HG02938 (cell line): ENCODE results near the gene GPR27.
A peak's percentile ranks its signal among the peaks of the same experiment; 100 is the strongest.

Experiments
- ATAC-seq: cut with Tn5 transposase; IDR thresholded peaks from one replicate; pipeline ENCODE4 v1.9.1; 2021; ENCODE audit warnings: mild to moderate bottlenecking, moderate library complexity; ENCODE audit not compliant: unreplicated experiment

GPR27 gene, protein sequence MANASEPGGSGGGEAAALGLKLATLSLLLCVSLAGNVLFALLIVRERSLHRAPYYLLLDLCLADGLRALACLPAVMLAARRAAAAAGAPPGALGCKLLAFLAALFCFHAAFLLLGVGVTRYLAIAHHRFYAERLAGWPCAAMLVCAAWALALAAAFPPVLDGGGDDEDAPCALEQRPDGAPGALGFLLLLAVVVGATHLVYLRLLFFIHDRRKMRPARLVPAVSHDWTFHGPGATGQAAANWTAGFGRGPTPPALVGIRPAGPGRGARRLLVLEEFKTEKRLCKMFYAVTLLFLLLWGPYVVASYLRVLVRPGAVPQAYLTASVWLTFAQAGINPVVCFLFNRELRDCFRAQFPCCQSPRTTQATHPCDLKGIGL

GRCh38 chr3:71753701-71754609 is at the start of gene GPR27:
TSS of gene GPR27 (plus strand) at chr3:71753855. CDS start at chr3:71754050, 195 bp downstream.
- no peak for ATAC-seq

DNA sequence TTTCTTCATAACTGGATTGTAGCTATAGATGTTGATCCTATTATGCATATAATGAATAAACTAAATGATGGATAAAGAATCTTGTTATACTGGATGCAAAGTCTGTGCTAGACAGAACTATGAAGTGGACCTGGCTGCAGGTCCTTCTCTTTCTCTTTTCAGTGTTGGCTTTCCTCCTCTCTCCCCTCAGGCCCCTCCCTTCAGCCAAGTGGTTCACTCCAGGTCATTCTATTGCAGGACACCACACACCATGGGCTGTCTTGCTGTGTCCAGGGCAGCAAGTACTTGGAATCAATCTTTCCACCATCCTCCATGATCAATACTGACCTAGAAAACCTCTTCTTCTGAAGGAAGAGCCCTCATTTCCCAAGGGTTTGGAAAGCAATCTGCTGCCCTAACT is 48.7 kb upstream of the GPR27 start:
- ATAC-seq, result no peak

DNA sequence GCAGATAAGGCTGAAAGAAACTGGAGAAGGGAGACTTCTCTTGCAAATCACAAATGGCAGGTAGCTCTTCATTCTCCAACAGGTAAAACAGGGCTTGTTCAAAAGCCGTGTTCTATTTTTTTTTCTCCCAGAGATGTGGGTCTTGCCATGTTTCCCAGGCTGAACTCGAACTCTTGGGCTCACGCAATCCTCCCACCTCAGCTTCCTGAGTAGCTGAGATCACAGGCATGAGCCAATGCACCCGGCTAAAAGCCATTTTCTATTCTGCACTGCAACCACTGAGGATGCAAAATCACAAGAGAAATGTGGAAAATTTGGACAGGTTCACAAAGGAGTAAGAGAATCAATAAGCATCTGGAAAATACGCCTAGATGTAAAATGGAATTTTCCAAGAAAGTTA is 48.0 kb upstream of the GPR27 start:
- no peak for ATAC-seq

- no peak for ATAC-seq
Observed at GRCh38 chr3:71707595-71707994, 46.1 kb upstream of the GPR27 start.

DNA sequence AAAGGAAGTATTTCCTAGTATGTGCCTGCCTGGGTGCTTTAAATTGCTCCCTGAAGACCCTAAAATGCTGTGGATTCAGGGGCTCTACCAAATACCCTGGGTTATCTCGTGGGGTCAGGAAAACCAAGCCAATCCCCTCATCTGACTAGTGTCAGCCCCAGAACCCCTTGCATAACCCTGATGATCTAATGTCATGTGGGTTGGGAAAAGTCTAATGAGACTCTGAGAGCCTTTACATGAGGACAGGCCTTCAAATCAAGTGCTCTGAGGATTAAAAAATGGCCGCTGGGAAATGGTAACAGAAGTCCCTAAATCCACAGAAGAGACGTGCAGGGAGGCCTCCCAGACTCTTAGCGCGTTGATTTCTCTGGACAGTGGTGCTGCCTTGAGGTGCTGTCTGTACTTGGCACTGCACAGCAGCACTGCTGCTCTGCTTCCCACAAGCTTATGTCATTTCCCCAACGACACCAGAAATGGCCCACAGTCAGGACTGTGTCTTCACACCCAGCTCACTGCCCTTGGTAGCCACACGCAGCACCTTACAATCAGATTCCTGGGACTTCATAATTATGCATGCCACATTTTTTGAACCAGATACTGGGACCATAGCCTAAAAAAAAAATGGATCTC is 45.1 kb upstream of the GPR27 start:
- ATAC-seq, result no peak

DNA sequence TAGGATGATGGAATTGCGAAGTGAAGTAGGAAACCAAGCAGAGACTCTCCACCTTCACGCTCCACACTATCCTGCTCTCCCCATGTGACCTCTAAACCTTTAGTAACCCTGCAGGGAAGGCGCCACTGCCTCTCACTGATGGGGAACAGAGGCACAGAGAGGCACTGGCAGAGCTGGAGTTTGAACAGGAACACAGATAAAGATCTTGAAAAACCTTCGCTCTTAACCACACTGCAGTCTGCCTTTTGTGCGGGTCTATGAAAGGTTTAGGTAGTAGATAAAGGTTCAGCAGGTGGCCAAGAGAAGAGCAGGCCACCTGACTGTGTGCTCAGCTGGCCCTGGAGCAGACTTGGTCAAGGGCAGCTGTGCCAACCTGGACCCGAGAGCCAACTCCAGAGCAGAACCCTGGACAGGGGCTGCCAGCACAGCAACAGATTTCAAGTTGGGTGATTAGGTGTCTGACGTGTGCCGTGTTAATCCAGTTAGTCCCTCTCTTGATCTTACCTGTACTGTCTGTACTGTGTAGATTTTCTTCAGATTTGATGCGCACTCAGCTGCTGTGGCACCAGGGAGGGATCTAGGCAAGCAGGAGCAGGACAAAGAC is 43.6 kb upstream of the GPR27 start:
- ATAC-seq, result no peak

- ATAC-seq, result peak; percentile 76
Observed at GRCh38 chr3:71710906-71711494, 42.7 kb upstream of the GPR27 start.

DNA sequence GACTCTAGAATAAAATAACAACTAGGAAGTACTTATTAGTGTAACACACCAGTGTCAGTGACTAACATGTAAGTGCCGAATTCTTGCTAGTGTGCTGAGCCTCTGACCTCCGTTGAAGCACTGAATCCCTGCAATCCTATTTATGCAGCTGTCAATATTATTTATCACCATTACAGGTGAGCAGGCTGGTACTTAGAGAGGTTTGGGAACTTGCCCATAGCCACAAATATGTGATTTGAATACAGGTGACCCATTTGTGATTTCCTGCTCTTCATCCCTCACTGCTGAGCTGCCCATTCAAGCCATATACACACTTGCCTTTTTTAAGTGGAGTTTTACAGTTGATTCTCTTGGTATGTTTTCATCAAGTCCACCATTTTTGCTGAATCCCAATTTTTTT is 40.6 kb upstream of the GPR27 start:
- no peak for ATAC-seq

DNA sequence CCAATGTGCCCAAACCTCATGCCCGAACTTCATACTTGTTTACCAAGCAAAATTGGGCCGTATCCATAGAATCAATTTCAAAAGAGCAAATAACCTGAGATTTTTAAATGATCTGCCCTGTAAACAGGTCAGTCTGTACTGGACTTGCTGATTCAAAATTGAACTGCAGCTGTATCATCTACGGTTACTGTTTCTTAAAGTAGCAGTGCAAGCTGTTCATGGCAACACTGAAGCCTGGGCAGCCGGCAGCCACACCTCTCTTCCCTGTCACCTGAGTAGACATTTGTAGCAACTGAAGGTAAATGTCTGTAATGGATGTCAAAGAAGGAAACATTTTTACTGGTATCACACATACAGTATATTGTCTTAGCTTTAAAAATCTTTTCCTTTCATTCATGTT is 39.1 kb upstream of the GPR27 start:
- ATAC-seq, result no peak

DNA sequence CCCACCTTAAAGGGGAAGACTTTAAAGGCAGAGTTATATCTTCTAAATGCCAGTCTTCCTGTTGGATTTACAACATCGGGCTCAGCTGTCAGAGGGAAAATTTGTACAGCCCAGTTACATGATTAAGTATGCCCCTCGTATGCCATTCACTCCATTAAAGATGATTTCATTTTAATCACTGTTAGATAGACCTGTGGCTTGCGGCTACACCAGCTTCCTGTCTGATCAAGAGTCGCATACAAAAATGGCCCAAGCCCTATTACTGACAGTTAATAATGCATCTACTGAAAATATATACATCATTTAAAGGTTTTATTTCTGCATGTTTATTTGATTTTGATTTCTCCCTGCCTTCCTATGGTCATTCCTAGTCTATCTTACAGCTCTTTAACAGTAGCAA is 35.6 kb upstream of the GPR27 start:
- ATAC-seq, result no peak

DNA sequence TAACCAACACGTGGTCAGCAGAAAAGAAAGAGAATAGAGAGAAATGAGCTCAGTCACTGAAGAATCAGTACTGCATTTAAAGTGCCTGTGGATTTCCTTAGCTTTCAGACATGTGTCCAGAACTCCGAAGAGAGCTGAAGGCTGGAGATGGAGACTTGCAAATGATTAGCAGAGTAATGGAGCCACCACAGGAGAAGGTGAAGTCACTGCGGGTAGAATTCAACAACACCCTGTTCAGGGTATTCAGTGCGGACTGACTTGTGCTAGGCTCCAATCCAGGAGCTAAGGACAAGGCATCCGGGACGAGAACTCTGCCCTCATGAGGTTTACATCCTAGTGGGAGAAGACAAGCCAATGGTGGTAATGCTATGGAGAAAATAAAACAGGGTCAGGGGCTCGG is 32.7 kb upstream of the GPR27 start:
- ATAC-seq, result no peak

GRCh38 chr3:71721651-71722157 is 32.0 kb upstream of the GPR27 start:
- no peak for ATAC-seq

- ATAC-seq, result no peak
Observed at GRCh38 chr3:71722693-71723092, 31.0 kb upstream of the GPR27 start.

DNA sequence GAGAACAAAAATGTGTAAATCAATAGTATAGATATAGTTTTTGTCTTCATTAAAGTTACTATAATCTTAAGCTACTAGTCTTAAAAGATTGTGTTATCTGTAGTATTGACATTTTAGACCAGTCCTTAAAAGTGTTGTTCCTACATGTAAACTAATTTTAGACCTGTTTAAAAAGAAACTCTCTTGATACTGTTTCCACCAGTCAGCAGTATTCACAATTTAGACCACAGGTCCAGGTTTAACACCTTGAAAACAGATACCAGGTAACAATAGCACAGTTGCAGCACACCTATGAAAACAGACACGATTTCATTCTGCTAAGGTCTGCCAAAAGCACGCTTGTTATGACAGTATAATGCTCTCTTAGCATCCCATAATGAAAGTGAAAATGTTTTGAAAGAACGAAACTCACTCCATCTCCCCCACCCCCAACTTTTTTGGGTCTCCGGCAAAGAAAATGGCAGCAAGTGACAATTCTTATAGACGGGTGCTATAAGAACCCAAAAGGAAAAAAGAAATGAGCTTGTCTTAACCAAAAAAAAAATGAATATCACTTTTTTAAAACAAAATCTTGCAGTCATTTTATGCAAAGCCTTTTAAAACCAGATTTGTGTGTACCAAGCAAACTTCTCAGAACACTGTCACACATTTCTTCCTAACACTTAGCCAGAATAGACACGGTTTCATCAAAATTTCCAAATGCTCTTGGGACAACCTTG is 30.0 kb upstream of the GPR27 start:
- peak; percentile 47 for ATAC-seq

DNA sequence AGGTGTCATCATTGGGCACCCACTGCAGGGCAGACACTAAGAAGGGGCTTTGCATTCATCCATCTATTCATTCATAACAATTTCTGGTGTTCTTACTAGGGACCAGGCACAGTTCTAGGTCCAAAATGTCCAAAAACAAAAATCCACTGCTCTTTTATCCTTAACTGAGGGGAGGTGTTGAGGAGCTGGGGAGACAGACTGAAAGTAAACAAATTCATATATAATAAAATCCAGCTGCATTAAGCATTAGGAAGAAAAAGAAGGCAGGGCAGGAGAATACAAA is 29.5 kb upstream of the GPR27 start:
- no peak for ATAC-seq

GRCh38 chr3:71724584-71725270 is 28.9 kb upstream of the GPR27 start:
- peak; percentile 41 for ATAC-seq

DNA sequence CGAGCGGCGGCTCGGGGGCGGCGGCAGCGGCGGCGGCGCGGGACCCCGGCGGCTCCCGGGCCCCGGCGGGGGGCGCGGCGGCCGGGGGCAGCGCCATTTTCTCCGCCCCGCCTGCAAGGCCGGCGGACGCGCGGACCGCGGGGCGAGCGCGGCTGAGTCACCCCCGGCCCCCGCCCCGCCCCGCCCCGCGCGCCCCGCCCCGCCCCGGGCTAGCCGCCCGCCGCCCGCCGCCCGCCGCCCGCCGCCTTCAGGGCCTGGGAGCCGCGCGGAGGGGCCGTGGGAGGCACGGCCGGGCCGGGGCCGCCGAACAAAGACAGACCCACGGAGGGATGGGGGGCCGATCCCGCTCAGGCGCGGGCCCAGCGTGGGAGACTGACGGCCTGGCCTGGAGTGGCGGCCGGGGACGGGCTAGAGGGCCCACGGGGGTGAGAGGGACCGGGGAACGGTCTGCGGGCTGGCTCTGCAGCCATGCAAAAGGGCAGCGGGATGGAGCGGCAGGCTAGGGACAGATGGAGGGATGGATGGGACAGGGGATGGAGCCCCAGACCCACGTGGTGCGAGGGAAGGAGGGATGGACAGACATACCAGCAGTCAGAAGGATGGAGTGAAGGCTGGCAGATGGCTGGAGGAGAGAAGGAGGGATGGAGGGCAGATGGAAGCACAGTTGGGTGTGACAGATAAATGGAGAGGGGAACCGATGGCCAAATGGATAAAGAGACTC is 28.2 kb upstream of the GPR27 start, which contains the start of gene EIF4E3:
Gene EIF4E3 (minus strand): TSS at position 132 of the 721 bp plus-strand sequence. CDS start 35 bp downstream, at position 97.
- ATAC-seq, result peak; percentile 26

- ATAC-seq, result no peak
Observed at GRCh38 chr3:71726146-71726545, 27.5 kb upstream of the GPR27 start.
